Muscle layer of colon (tissue), 2 donors: ENCODE measurements around the gene HS6ST3.
A peak's percentile ranks its signal among the peaks of the same experiment; 100 is the strongest.

Experiments used
- H3K27ac ChIP-seq: one replicate; pipeline ENCODE4 v1.7.0; 2013; ENCODE audit warnings: low read depth, mild to moderate bottlenecking, low read length, moderate library complexity
- H3K27me3 ChIP-seq, 2 donors: one replicate each; pipeline ENCODE4 v1.7.0; 2013; ENCODE audit warnings: low read length in 2 of 2, mild to moderate bottlenecking in 2 of 2; ENCODE audit not compliant: insufficient read depth in 2 of 2, control insufficient read depth in 1 of 2
- H3K36me3 ChIP-seq: one replicate; pipeline ENCODE4 v1.7.0; 2013; ENCODE audit warnings: mild to moderate bottlenecking, low read length; ENCODE audit not compliant: insufficient read depth
- H3K4me1 ChIP-seq: one replicate; pipeline ENCODE4 v1.7.0; 2013; ENCODE audit warnings: mild to moderate bottlenecking, low read length; ENCODE audit not compliant: insufficient read depth
- H3K4me3 ChIP-seq, 2 donors: one replicate each; pipeline ENCODE4 v1.7.0; 2013; ENCODE audit warnings: low read length in 2 of 2, low read depth in 1 of 2, mild to moderate bottlenecking in 1 of 2, moderate library complexity in 1 of 2
- H3K9ac ChIP-seq: one replicate; pipeline ENCODE4 v1.7.0; 2013; ENCODE audit warnings: low read length
- H3K9me3 ChIP-seq: one replicate; pipeline ENCODE4 v1.7.0; 2013; ENCODE audit warnings: mild to moderate bottlenecking, low read length
- donor health status: abdominal sarcoma.
- donor health status: Adenocarcinoma of cecum.

HS6ST3 gene

GRCh38 chr13:96165840-96166239 lies 75.9 kb downstream of the HS6ST3 start:
- no peak overlapping the region for H3K4me3 ChIP-seq
- H3K9ac ChIP-seq, result no peak overlapping the region
- no peaks in the 10 kb centered on the region for H3K36me3 ChIP-seq
- no peaks in the 10 kb centered on the region for H3K9me3 ChIP-seq
- H3K27me3 ChIP-seq, result no peaks in the 10 kb centered on the region
- H3K27ac ChIP-seq, result no peak overlapping the region
- no peaks in the 10 kb centered on the region for H3K4me1 ChIP-seq

- no peak overlapping the region for H3K4me3 ChIP-seq
- no peaks in the 10 kb centered on the region for H3K36me3 ChIP-seq
- no peaks in the 10 kb centered on the region for H3K9me3 ChIP-seq
- no peak overlapping the region for H3K27ac ChIP-seq
- H3K9ac ChIP-seq, result no peak overlapping the region
- H3K4me1 ChIP-seq, result no peaks in the 10 kb centered on the region
- H3K27me3 ChIP-seq, result no peaks in the 10 kb centered on the region
Measured at GRCh38 chr13:96172066-96172465, 82.2 kb downstream of the HS6ST3 start.

DNA sequence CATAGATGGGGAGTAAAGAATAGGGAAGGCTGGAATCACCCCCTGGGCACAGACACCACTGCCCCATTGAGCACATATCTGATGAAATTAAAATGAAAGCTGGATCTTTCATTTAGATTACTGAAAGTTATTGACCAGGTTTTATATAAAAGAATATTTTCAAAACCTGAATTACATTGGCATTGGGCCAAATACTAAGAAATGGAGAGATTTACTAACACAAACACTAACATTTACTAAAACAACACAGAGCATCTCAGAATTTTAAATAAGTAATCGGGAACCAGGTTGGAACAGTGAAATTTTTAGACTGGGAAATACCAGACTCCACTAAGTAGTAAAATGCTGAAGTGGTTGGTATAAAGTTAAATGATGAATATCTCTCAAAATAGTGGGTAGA lies 88.9 kb downstream of the HS6ST3 start:
- Histone ChIP-seq H3K9ac (no peak overlapping the region), H3K4me1 (peaks cover 6% of the 10 kb centered on the region), H3K4me3 (no peak overlapping the region)

GRCh38 chr13:96179309-96179708 lies 89.4 kb downstream of the HS6ST3 start:
- Histone ChIP-seq H3K27me3 (no peaks in the 10 kb centered on the region), H3K27ac (no peak overlapping the region), H3K9ac (no peak overlapping the region), H3K36me3 (no peaks in the 10 kb centered on the region), H3K9me3 (no peaks in the 10 kb centered on the region), H3K4me1 (peaks cover 6% of the 10 kb centered on the region), H3K4me3 (no peak overlapping the region)

More for the DNA sequence above, 88.9 kb downstream of the HS6ST3 start:
- no peaks in the 10 kb centered on the region for H3K9me3 ChIP-seq
- H3K27ac ChIP-seq, result no peak overlapping the region
- no peaks in the 10 kb centered on the region for H3K36me3 ChIP-seq
- no peaks in the 10 kb centered on the region for H3K27me3 ChIP-seq

- Histone ChIP-seq H3K36me3 (no peaks in the 10 kb centered on the region), H3K27ac (peak overlapping the region; percentile 47), H3K4me3 (no peak overlapping the region), H3K27me3 (no peaks in the 10 kb centered on the region), H3K9me3 (no peaks in the 10 kb centered on the region), H3K9ac (no peak overlapping the region), H3K4me1 (peaks cover 6% of the 10 kb centered on the region)
Measured at GRCh38 chr13:96181911-96182310, 92.0 kb downstream of the HS6ST3 start.

- Histone ChIP-seq H3K27me3 (no peaks in the 10 kb centered on the region), H3K36me3 (no peaks in the 10 kb centered on the region), H3K27ac (no peak overlapping the region), H3K4me3 (no peak overlapping the region), H3K4me1 (peaks cover 6% of the 10 kb centered on the region), H3K9me3 (no peaks in the 10 kb centered on the region), H3K9ac (no peak overlapping the region)
Measured at GRCh38 chr13:96185818-96186217, 95.9 kb downstream of the HS6ST3 start.

GRCh38 chr13:96191367-96191766 lies 101.5 kb downstream of the HS6ST3 start:
- no peaks in the 10 kb centered on the region for H3K36me3 ChIP-seq
- H3K9ac ChIP-seq, result no peak overlapping the region
- no peak overlapping the region for H3K27ac ChIP-seq
- H3K4me3 ChIP-seq, result no peak overlapping the region
- H3K9me3 ChIP-seq, result no peaks in the 10 kb centered on the region
- no peaks in the 10 kb centered on the region for H3K4me1 ChIP-seq
- no peaks in the 10 kb centered on the region for H3K27me3 ChIP-seq

GRCh38 chr13:96193728-96194310 lies 103.9 kb downstream of the HS6ST3 start:
- Histone ChIP-seq H3K9ac (no peak overlapping the region), H3K36me3 (no peaks in the 10 kb centered on the region), H3K27me3 (no peaks in the 10 kb centered on the region), H3K27ac (no peak overlapping the region), H3K4me1 (no peaks in the 10 kb centered on the region), H3K4me3 (no peak overlapping the region), H3K9me3 (no peaks in the 10 kb centered on the region)

GRCh38 chr13:96198038-96198437 lies 108.1 kb downstream of the HS6ST3 start:
- H3K27ac ChIP-seq, result no peak overlapping the region
- no peaks in the 10 kb centered on the region for H3K27me3 ChIP-seq
- H3K9me3 ChIP-seq, result no peaks in the 10 kb centered on the region
- H3K36me3 ChIP-seq, result no peaks in the 10 kb centered on the region
- H3K4me3 ChIP-seq, result no peak overlapping the region
- no peak overlapping the region for H3K9ac ChIP-seq
- no peaks in the 10 kb centered on the region for H3K4me1 ChIP-seq

- Histone ChIP-seq H3K4me3 (no peak overlapping the region), H3K36me3 (no peaks in the 10 kb centered on the region), H3K27me3 (no peaks in the 10 kb centered on the region), H3K4me1 (no peaks in the 10 kb centered on the region), H3K9ac (no peak overlapping the region), H3K27ac (no peak overlapping the region), H3K9me3 (no peaks in the 10 kb centered on the region)
Measured at GRCh38 chr13:96199315-96199714, 109.4 kb downstream of the HS6ST3 start.

DNA sequence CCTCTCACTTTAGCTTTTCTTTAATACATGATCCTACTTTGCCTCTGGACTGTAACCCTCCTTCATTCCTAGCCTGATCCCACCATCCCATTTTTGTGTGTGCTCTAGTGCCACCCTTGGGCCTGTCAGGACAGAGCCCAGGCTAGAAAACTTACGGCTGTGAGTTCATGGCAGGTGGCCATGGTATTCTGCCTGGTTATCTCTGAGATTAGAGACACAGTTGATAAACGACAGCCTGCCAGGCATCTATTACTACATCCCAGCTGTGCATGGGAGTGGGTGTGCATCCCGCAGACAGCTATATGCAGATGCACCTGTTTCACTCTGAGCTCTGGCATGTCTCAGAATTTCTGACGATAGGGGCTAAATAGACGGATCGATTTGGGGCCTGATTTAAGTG lies 110.9 kb downstream of the HS6ST3 start:
- Histone ChIP-seq H3K27me3 (no peaks in the 10 kb centered on the region), H3K9ac (no peak overlapping the region), H3K4me3 (no peak overlapping the region), H3K4me1 (no peaks in the 10 kb centered on the region), H3K9me3 (no peaks in the 10 kb centered on the region), H3K27ac (no peak overlapping the region), H3K36me3 (no peaks in the 10 kb centered on the region)

GRCh38 chr13:96202315-96202714 lies 112.4 kb downstream of the HS6ST3 start:
- Histone ChIP-seq H3K9me3 (no peaks in the 10 kb centered on the region), H3K27ac (no peak overlapping the region)

More at GRCh38 chr13:96202315-96202714, 112.4 kb downstream of the HS6ST3 start:
- no peaks in the 10 kb centered on the region for H3K4me1 ChIP-seq
- no peaks in the 10 kb centered on the region for H3K36me3 ChIP-seq
- H3K4me3 ChIP-seq, result no peak overlapping the region
- H3K9ac ChIP-seq, result no peak overlapping the region
- H3K27me3 ChIP-seq, result no peaks in the 10 kb centered on the region
